Stimulated activated CD8-positive, alpha-beta memory T cell treated with anti-CD3 and anti-CD28 coated beads, Interleukin-4, amount 100 ng/mL, for 24 hours (primary cell): ENCODE results near the gene REST.
A peak's percentile ranks its signal among the peaks of the same experiment; 100 is the strongest.
"Not testable (repeated sequence)": the region's sequence is repeated elsewhere in the genome, so short reads cannot be mapped to it uniquely, and the experiment has no call there.

ENCODE experiments used
- DNase-seq: peaks from one replicate; pipeline ENCODE4 v3.0.0-alpha.2; 2020; ENCODE audit warnings: low read depth

The REST gene

GRCh38 chr4:56907489-56908205 is at the start of gene REST:
Gene REST (plus strand): TSS chr4:56907900. CDS start chr4:56910639, 2,739 bp downstream.
- DNase-seq = peak; percentile 60

- DNase-seq = no peak
Observed at GRCh38 chr4:56859841-56860240, 47.9 kb upstream of the REST start.

GRCh38 chr4:56860781-56861180 is 46.9 kb upstream of the REST start:
- DNase-seq = no peak

- no peak for DNase-seq
Observed at GRCh38 chr4:56861360-56861759, 46.3 kb upstream of the REST start.

- DNase-seq = no peak
Observed at GRCh38 chr4:56863441-56864139, 44.1 kb upstream of the REST start.

GRCh38 chr4:56870946-56871345 is 36.8 kb upstream of the REST start:
- no peak for DNase-seq

GRCh38 chr4:56871371-56871866 is 36.3 kb upstream of the REST start:
- DNase-seq = no peak

- DNase-seq = no peak
Observed at GRCh38 chr4:56874166-56874565, 33.5 kb upstream of the REST start.

- DNase-seq = no peak
Observed at GRCh38 chr4:56874923-56875322, 32.8 kb upstream of the REST start.

- no peak for DNase-seq
Observed at GRCh38 chr4:56876264-56876663, 31.4 kb upstream of the REST start.

GRCh38 chr4:56879996-56880395 is 27.7 kb upstream of the REST start:
- no peak for DNase-seq

GRCh38 chr4:56880572-56880971 is 27.1 kb upstream of the REST start:
- DNase-seq = no peak

GRCh38 chr4:56884511-56884910 is 23.2 kb upstream of the REST start:
- not testable (repeated sequence) for DNase-seq

GRCh38 chr4:56892691-56893090 is 15.0 kb upstream of the REST start:
- no peak for DNase-seq

- not testable (repeated sequence) for DNase-seq
Observed at GRCh38 chr4:56897842-56898241, 9.9 kb upstream of the REST start.

GRCh38 chr4:56900186-56900585 is 7.5 kb upstream of the REST start:
- DNase-seq = not testable (repeated sequence)

GRCh38 chr4:56902703-56903102 is 5.0 kb upstream of the REST start:
- DNase-seq = no peak

GRCh38 chr4:56905796-56906195 is 1.9 kb upstream of the REST start:
- no peak for DNase-seq

- no peak for DNase-seq
Observed at GRCh38 chr4:56906489-56907393, 959 bp upstream of the REST start.

GRCh38 chr4:56908206-56909085 is 746 bp downstream of the REST start:
- peak; percentile 58 for DNase-seq
